GM21529 (cell line): ENCODE measurements around the gene SLIT3.

Experiments
- ATAC-seq: cut with Tn5 transposase; IDR thresholded peaks from one replicate; pipeline ENCODE4 v1.9.1; 2021; ENCODE audit not compliant: unreplicated experiment

The SLIT3 gene

DNA sequence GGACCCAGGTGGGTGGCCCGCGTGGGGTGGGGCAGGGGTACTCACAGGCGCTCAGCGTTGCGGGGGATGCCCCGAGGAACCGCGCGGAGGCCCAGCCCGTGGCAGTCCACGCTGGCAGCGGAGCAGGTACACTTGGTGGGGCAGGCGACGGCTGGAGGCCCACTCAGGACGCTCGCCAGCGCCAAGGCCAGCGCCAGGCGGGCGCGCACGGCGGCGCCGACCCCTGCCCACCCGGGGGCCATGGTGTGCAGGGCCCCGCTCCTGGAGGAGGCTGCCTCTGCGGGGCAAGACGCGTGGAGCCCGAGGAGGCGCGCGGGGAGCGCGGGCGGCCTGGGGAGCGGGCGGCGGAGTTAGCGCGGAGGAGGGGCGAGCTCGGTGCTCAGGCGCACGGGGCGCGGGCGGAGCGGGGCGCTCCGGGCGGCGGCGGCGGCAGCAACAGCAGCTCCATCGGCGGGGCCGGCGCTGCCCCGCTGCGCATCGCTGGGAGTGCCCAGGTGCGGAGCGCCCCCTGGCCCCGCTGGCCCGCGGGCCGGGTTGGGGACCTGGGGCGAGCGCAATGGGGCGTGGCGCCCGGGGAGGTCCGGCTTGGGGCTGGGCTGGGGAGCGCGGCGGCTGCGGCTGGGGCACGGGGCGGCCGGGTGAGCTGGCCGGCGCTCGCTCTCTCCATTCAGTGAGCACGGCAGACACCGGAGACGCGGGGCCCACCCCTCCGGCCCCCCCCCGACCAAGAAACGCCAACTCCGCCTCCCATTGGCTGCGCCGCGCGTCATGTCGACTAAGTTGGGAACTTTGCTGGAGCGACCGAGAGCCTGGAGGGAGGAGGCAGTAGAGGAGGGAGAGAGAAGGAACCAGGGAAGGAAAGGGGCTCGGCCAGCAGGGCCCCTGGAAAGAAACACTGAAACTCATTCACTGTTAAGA is at the start of gene SLIT3:
TSS of gene SLIT3 (minus strand) at position 672 of the 918 bp plus-strand sequence. CDS start at position 242, 430 bp downstream.
- no peak for ATAC-seq

DNA sequence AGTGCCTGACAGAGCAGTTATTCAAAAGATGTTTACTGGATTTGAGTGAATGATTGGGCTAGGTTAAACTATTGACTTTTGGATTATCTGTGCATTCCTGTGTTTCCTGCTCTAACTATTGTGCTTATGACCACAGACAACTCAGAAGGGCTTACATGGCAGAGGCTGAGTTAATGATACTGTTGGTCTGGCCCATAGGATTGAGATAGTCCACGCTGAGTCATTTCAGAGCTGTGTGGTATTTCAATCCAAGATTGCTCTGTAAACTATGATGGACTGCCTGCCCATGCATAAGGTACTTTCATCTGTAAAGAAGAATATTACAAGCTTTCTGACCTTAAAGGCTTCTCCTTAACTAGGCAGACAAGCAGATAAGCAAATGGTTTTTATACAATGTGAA is 49.1 kb upstream of the SLIT3 start:
- ATAC-seq = no peak

GRCh38 chr5:169347786-169348185 is 46.8 kb upstream of the SLIT3 start:
- ATAC-seq = no peak

DNA sequence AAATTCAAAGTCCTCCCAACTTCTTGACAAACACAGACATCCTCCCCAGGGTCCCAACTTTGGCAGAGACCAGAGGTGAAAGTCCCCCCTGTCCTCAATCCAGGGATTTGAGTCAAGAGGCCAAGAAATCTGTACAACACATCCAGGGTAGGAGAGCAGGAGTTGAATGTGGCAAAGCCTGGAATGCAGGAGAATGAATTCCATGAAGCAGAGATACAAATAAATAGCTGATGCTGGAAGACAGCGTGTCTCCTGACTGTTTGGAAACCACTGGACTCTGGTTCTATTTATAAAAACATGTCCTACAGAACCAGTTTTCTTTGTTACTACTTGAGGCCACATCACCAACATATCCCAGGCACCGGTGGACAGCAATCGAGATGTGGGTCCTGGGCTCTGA is 43.7 kb upstream of the SLIT3 start:
- no peak for ATAC-seq

DNA sequence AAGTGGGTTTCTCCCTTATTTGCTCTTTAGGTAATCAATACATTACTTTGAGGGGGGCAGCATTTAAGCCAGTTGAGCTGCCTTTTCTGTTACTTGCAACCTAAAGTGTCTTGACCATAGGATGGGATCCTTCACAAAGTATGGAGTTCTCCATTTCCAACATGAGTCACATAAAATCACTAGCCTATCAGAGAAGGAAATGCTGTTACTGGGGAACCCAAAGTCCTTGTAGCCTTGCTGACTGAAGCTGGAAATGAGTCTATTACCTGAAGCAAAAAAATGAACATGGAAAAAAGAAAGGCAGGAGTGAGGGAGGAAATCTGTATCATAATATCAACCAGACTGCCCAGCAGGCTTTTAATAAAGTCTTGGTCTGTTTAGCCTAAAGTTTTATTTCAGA is 42.8 kb upstream of the SLIT3 start:
- no peak for ATAC-seq

DNA sequence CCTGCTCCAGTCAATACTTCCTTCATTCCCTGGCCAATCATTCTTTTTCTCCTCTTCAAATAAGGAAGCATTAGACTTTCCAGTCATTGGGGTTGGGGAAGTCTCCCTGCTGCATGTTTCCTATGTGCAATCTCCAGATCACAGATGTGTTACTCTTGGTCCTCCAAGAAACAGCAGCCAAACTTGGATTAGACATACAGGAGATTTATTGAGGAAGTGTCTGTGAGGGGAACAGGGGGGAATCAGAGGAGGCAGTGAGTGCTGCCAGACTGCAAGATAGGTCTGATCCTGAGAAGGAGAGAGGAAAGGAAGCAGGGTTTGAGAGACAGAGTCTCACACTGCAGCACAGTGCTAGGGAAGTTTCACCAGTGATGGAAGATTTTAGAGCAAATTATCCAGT is 40.6 kb upstream of the SLIT3 start:
- ATAC-seq = no peak

GRCh38 chr5:169339869-169340268 is 38.9 kb upstream of the SLIT3 start:
- ATAC-seq = peak; percentile 80

GRCh38 chr5:169336242-169336641 is 35.3 kb upstream of the SLIT3 start:
- no peak for ATAC-seq

DNA sequence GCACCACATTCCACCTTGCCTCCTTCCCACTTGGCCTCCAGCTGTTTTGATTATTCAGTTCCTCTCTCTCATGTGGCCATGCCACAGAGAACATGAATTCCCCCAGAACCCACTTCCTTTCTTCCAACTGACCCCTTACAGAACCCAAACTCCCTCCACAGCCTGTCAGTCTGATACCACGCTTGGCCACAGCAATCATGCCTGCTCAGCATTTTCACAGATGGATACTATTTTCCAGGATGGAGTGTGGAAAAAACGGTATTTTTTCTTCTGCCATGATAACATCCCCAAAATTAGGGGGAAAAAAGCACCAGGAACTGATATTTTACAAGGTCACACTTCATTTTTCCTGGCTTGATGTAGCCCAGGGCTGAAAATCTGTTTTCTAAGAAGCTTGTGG is 34.9 kb upstream of the SLIT3 start:
- ATAC-seq = no peak

GRCh38 chr5:169333518-169333917 is 32.6 kb upstream of the SLIT3 start:
- no peak for ATAC-seq

DNA sequence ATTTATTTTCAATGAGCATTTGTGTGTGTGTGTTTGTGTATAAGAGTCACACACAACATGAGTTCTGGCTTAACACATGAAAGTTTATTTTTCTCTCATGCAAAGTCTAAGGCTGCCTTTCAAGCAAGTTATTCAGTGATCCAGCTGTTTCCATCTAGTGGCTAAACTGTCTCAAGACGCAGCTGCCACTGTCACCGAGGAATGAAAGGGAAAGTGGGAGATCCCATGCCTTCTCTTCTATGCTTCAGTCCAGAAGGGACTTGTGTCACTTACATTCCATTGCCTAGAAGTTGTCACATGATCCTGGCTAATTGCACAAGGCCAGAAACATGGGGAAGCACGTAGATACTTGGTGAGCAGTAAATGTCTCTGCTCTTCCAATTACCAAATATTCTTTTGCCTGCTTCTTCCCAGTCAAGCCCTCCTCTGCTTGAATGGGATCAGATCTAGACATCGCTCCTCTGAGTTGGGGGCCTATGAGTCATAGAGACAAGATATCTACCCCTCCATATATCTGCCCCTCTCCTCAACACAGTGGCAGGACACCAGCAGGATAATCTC is 30.4 kb upstream of the SLIT3 start:
- no peak for ATAC-seq

GRCh38 chr5:169328401-169328800 is 27.5 kb upstream of the SLIT3 start:
- no peak for ATAC-seq

- ATAC-seq = no peak
These were observed 24.3 kb upstream of the SLIT3 start for GRCh38 chr5:169325273-169325672.

- no peak for ATAC-seq
These were observed 17.6 kb upstream of the SLIT3 start for GRCh38 chr5:169318556-169318955.

- no peak for ATAC-seq
These were observed 6.7 kb upstream of the SLIT3 start for GRCh38 chr5:169307646-169308045.

GRCh38 chr5:169305366-169305765 is 4.4 kb upstream of the SLIT3 start:
- ATAC-seq = no peak

DNA sequence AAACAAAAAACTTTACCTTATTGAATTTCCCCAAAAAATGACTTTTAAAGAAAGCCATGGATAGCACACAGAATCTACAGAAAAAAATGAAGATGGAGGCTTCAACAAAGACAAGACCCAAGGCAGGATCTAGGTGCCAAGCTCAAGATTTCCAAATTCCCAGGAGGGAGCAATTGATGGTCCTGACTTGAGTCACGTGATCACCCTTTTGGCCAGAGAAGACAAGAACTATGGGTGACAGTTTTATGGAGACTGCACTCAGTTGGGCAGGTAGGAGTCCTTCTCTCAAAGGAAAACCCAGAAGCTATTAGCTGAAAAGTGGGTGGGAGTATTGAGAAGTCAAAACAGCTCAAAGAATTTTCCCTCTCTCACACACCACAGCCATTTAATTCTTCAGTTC is 3.2 kb upstream of the SLIT3 start:
- no peak for ATAC-seq

- no peak for ATAC-seq
These were observed 2.2 kb upstream of the SLIT3 start for GRCh38 chr5:169303119-169303515.

DNA sequence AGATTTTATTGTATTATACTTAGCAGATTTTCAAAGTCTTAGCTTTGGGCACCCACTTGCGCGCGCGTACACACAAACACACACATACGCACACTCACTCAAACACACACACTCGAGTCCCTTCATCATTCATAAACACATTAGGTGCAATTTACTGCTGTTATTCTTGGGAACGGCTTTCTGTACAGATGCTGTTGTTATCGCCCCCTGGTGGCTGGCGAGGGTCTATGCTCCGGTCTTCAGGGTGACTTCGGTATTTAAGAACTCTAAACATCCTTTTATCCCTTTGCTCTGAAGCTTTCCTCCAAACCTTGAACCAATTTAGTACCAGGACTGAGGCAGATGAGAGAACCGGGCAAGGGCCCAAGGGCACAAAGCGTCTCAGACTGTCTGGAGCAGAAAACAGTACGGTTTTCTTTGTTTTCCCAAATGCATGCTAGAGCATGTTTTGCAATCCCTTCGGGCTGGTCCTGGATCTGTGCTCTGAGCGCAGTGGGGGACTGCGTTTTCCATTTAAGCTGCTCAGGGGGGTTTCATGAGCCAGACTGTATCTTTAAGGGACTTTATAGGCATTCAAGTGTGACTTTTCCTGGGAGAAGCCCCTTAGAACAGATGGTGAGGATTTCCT is 1.7 kb upstream of the SLIT3 start:
- ATAC-seq = peak; percentile 86

- no peak for ATAC-seq
These were observed 1.0 kb upstream of the SLIT3 start for GRCh38 chr5:169301986-169302385.

GRCh38 chr5:169301386-169301934 is 521 bp upstream of the SLIT3 start:
- no peak for ATAC-seq
